Esophagus muscularis mucosa (tissue), 4 donors: ENCODE results near the gene MZB1. TPM values are rescaled to one million over a fixed set of nuclear protein-coding genes. Genes with fewer than 3 reads are reported as not detected.
A peak's percentile ranks its signal among the peaks of the same experiment; 100 is the strongest.

Experiments
- DNase-seq: peaks from one replicate; pipeline ENCODE4 v3.0.0-alpha.2; 2017; ENCODE audit errors: extremely low spot score
- H3K27ac ChIP-seq, 4 donors: fragments of 200-600 bp; sonication (generic); replicated peaks in 1 of 4; 1 replicate in 3 of 4; 2 replicates in 1 of 4; pipeline ENCODE4 v1.5.1; 2016 to 2019; ENCODE audit warnings: mild to moderate bottlenecking in 1 of 4
- H3K27me3 ChIP-seq, 4 donors: fragments of 200-600 bp; sonication (generic); one replicate each; pipeline versions ENCODE4 v1.5.1 to v1.6.0; 2016 to 2019
- H3K36me3 ChIP-seq, 4 donors: fragments of 200-600 bp; sonication (generic); one replicate each; pipeline ENCODE4 v1.5.1; 2016 to 2019
- H3K4me1 ChIP-seq, 4 donors: fragments of 200-600 bp; sonication (generic); one replicate each; pipeline ENCODE4 v1.5.1; 2016 to 2019
- H3K4me3 ChIP-seq, 4 donors: fragments of 200-600 bp; sonication (generic); 1 replicate in 2 of 4; 2 replicates in 2 of 4; pipeline ENCODE4 v1.5.1; 2016 to 2019; ENCODE audit warnings: mild to moderate bottlenecking in 4 of 4, moderate library complexity in 1 of 4
- H3K9me3 ChIP-seq, 4 donors: fragments of 200-600 bp; sonication (generic); 1 replicate in 3 of 4; 2 replicates in 1 of 4; pipeline ENCODE4 v1.5.1; 2016 to 2019
- CTCF ChIP-seq, 3 experiments: fragments of 200-600 bp in 2 of 3; fragments of 450-650 bp in 1 of 3; sonication (generic) in 2 of 3; IDR thresholded peaks; one replicate each; pipeline ENCODE4 v1.5.1; 2017 to 2019; ENCODE audit warnings: antibody characterized with exemption in 3 of 3, mild to moderate bottlenecking in 2 of 3, moderate library complexity in 1 of 3
- EP300 ChIP-seq: sonication (generic); formaldehyde crosslinking; IDR thresholded peaks from one replicate; pipeline ENCODE4 v1.6.1; 2017; ENCODE audit warnings: antibody characterized with exemption
- POLR2A ChIP-seq: fragments of 450-650 bp; IDR thresholded peaks from one replicate; pipeline ENCODE4 v1.6.1; 2017; ENCODE audit warnings: antibody characterized with exemption, moderate library complexity, mild to moderate bottlenecking, low read depth
- POLR2AphosphoS5 ChIP-seq, 2 donors: sonication (generic); formaldehyde crosslinking; IDR thresholded peaks; one replicate each; pipeline ENCODE4 v1.6.1; 2017; ENCODE audit warnings: antibody characterized with exemption in 2 of 2
- WGBS: methylation state at CpG from one replicate; pipeline ENCODE4 v1.1.5; 2018; 5-methylcytosine and 5-hydroxymethylcytosine counted together
- intact Hi-C: fragments of 100-400 bp; cut with DNase I; formaldehyde crosslinking; loops from one replicate; pipeline ENCODE4 v1.15.1; 2023
- total RNA-seq, 4 donors: library from RNA; depleted of rRNA; stranded (reverse); fragments of >200 nt; gene quantifications; one replicate each; pipeline versions ENCODE4 v1.1.0 to v1.2.1, GENCODE V29; 2016

The MZB1 gene
- total RNA-seq, 4 donors from 2014 or later = 0.78 to 0.99 TPM; not detected in 2

- 34% methylated on average over 5 of the region's 5 CpGs for WGBS
- no peak for DNase-seq
- Histone ChIP-seq H3K27ac (no peak overlapping the region), H3K36me3 (peaks cover 0 to 84% (median 55%) of the 10 kb centered on the region in 4 donors), H3K4me3 (no peak overlapping the region), H3K27me3 (no peaks in the 10 kb centered on the region), H3K9me3 (no peaks in the 10 kb centered on the region), H3K4me1 (peaks cover 24 to 33% (median 29%) of the 10 kb centered on the region in 4 donors)
- TF ChIP-seq POLR2A (no peak), CTCF (IDR thresholded peaks at IDR 0.05) (peak; percentile 73 to 91 (median 82))
- intact Hi-C loops = loop anchor here (1.0 to 5.0 kb wide), 2 partner anchors 95 to 140 kb away; partner anchors contain the start of gene UBE2D2
Measured at GRCh38 chr5:139422307-139422893, 32.7 kb upstream of the MZB1 start.

DNA sequence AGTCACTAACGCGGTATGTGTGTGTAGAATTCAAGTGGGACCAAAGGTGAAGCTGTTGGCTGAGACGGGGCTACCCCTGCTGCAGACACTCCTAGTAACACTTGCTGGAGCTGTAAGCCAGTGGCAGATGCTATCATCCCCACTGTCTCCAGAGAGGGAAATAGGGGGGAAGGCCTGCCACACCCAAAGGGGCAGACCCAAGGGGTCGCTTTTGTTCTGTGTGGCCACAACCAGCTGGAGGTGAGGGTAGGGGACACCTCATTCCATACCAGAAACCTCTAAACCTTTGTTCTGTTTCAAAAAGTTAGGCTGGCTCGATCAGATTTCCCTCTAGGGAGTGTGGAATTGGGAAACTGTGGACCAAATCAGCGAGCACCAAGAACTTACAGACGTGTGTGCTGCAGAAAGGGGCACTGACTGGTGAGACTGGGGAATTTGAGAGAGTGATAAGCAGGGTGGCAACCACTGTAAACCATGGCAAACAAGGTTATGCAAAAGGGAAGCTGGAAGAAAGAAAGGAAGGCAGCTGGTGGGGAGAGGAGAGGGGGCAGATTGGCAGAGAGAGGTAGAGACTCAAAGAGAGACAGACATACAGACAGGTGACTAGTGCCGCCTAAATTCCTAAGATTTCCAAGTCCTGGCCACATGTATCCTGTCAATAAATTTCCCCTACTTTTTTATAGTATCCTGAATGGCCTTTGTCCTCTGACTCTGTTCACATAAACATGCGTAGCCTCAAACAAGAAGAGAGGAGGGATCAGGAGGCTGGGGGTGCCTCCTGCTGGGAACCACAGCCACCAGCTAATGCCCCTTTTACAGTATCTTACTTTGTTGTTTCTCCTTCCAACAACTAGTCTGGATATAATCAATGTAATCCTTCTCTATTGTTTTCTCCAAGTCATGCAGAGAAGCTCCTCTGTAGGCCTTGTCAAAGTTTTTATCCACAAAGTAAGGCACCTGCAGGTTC, 29.8 kb upstream of the MZB1 start:
- H3K4me3 ChIP-seq = no peak overlapping the region
- DNase-seq = no peak
- no peaks in the 10 kb centered on the region for H3K27me3 ChIP-seq
- peak overlapping the region; percentile 72 to 84 (median 80) for H3K27ac ChIP-seq
- peaks cover 53 to 62% (median 57%) of the 10 kb centered on the region in 4 donors for H3K4me1 ChIP-seq
- 69% methylated on average over 9 of the region's 9 CpGs for whole genome bisulfite sequencing
- intact Hi-C loops = loop anchor here (5.0 kb wide), 1 partner anchor 143 kb away; the partner anchor contains the start of gene UBE2D2
- H3K9me3 ChIP-seq = no peaks in the 10 kb centered on the region
- peaks cover 0 to 55% (median 33%) of the 10 kb centered on the region in 4 donors for H3K36me3 ChIP-seq
- no peak for TF ChIP-seq POLR2AphosphoS5 (IDR thresholded peaks at IDR 0.05)
- TF ChIP-seq CTCF (IDR thresholded peaks at IDR 0.05) = no peak
- no peak for TF ChIP-seq EP300
- no peak for TF ChIP-seq POLR2A

DNA sequence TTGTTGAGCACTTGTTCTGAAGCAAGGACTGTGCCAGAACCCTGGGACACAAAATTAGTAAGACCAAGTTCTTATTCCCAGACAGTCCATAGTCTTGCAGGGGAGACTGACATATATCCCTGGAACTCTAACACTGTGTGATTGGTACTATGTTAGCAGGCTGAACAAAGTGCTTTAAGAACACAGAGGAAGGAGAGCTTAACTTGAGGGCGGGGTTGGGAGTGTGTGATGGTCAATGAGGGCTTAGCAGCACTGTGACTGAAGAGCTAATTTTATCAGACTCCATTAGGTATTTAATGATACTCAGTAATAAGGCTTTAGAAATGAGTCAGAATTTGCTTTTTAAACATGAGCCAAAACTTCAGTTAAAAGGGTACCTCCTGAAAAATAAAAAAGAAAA, 29.1 kb upstream of the MZB1 start:
- H3K4me3 ChIP-seq = no peak overlapping the region
- WGBS = 72% methylated on average over 1 of the region's 1 CpG
- TF ChIP-seq POLR2A (no peak), POLR2AphosphoS5 (IDR thresholded peaks at IDR 0.05) (no peak), EP300 (no peak), CTCF (IDR thresholded peaks at IDR 0.05) (no peak)
- peaks cover 60 to 70% (median 64%) of the 10 kb centered on the region in 4 donors for H3K4me1 ChIP-seq
- H3K9me3 ChIP-seq = no peaks in the 10 kb centered on the region
- DNase-seq = no peak
- H3K36me3 ChIP-seq = peaks cover 0 to 48% (median 28%) of the 10 kb centered on the region in 4 donors
- no peaks in the 10 kb centered on the region for H3K27me3 ChIP-seq
- intact Hi-C loops = no loop called here
- peak overlapping the region; percentile 72 to 84 (median 80) for H3K27ac ChIP-seq

DNA sequence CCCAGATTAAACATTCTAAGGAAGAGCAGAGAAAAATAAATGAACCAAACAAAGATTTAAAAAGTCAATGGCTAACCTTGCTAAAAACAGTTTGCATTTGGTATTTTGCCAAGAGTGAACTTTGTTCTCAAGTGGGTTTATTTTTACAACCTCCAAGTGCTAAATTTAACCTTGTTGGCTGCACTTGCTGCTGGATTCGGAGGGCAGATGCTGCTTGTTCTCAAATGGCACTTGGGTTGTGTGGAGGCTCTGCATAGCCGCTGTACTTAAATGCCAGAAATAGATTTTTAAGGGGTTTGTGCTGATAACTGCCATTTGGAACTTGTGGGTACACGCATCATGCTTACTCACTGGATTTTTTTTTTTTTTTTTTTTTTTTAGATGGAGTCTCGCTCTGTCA, 27.5 kb upstream of the MZB1 start:
- no peaks in the 10 kb centered on the region for H3K9me3 ChIP-seq
- H3K36me3 ChIP-seq = peaks cover 0 to 39% (median 31%) of the 10 kb centered on the region in 4 donors
- no peak overlapping the region for H3K4me3 ChIP-seq
- H3K4me1 ChIP-seq = peaks cover 63 to 70% (median 69%) of the 10 kb centered on the region in 4 donors
- no peak for TF ChIP-seq EP300
- peak; percentile 60 to 78 for TF ChIP-seq POLR2AphosphoS5 (IDR thresholded peaks at IDR 0.05)
- no peaks in the 10 kb centered on the region for H3K27me3 ChIP-seq
- peak overlapping the region; percentile 72 to 84 (median 80) for H3K27ac ChIP-seq
- 27% methylated on average over 4 of the region's 4 CpGs for WGBS
- intact Hi-C loops = no loop called here
- no peak for DNase-seq

- Histone ChIP-seq H3K36me3 (peaks cover 0 to 42% (median 30%) of the 10 kb centered on the region in 4 donors), H3K27me3 (no peaks in the 10 kb centered on the region), H3K4me1 (peaks cover 63 to 70% (median 69%) of the 10 kb centered on the region in 4 donors), H3K27ac (peak overlapping the region; percentile 72 to 84 (median 80)), H3K4me3 (no peak overlapping the region), H3K9me3 (no peaks in the 10 kb centered on the region)
- 68% methylated on average over 9 of the region's 9 CpGs for WGBS
- no peak for TF ChIP-seq POLR2A
- TF ChIP-seq POLR2AphosphoS5 (IDR thresholded peaks at IDR 0.05) = no peak
- TF ChIP-seq EP300 = no peak
- no peak for TF ChIP-seq CTCF (IDR thresholded peaks at IDR 0.05)
- intact Hi-C loops = no loop called here
- DNase-seq = no peak
Measured at GRCh38 chr5:139416651-139417050, 26.9 kb upstream of the MZB1 start.
